C4-2B (cell line): ENCODE results near the gene USP32.

Source experiments
- H3K27ac ChIP-seq: fragments of 450-650 bp; 2 replicates; pipeline ENCODE4 v1.5.1; 2017
- ZFX ChIP-seq: fragments of 450-650 bp; IDR thresholded peaks from 2 replicates; pipeline ENCODE4 v1.6.1; 2017
- TF ChIP-seq, protein P1 (sequence below): fragments of 450-650 bp; conservative IDR thresholded peaks from 2 replicates; pipeline ENCODE4 v1.5.1; 2017; ENCODE audit warnings: mild to moderate bottlenecking

The USP32 gene

DNA sequence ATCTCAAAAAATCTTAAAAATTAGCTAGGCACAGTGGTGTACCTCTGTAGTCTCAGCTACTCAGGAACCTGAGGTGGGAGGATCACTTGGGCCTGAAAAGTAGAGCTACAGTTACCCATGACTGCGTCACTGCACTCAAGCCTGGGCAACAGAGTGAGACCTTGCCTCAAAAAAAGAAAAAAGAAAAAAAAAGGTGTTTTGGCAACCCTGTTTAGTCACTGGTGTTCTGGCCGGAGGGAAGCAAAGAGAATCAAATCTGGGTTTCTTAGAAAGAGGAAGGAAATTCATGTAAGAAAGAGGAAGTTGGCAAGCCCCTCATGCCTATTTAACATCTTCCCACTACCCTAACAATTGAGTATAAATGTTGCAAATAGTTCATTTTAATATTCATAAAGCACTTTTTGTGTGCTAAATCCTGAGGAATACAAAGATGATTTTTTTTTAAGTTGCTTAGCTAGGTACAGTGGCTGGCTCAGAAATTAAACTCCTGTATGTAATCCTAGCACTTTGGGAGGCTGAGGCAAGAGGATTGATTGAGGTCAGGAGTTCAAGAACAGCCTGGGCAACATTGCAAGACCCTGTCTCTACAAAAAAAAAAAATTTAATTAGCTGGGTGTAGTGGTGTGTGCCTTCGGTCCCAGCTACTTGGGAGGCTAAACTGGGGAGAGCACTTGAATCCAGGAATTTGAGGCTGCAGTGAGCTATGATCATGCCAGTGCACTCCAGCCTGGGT lies 6.5 kb upstream of the USP32 start:
- no peak overlapping the region for H3K27ac ChIP-seq
- TF ChIP-seq ZFX: no peak
- TF ChIP-seq, protein P1, sequence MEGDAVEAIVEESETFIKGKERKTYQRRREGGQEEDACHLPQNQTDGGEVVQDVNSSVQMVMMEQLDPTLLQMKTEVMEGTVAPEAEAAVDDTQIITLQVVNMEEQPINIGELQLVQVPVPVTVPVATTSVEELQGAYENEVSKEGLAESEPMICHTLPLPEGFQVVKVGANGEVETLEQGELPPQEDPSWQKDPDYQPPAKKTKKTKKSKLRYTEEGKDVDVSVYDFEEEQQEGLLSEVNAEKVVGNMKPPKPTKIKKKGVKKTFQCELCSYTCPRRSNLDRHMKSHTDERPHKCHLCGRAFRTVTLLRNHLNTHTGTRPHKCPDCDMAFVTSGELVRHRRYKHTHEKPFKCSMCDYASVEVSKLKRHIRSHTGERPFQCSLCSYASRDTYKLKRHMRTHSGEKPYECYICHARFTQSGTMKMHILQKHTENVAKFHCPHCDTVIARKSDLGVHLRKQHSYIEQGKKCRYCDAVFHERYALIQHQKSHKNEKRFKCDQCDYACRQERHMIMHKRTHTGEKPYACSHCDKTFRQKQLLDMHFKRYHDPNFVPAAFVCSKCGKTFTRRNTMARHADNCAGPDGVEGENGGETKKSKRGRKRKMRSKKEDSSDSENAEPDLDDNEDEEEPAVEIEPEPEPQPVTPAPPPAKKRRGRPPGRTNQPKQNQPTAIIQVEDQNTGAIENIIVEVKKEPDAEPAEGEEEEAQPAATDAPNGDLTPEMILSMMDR: no peak

DNA sequence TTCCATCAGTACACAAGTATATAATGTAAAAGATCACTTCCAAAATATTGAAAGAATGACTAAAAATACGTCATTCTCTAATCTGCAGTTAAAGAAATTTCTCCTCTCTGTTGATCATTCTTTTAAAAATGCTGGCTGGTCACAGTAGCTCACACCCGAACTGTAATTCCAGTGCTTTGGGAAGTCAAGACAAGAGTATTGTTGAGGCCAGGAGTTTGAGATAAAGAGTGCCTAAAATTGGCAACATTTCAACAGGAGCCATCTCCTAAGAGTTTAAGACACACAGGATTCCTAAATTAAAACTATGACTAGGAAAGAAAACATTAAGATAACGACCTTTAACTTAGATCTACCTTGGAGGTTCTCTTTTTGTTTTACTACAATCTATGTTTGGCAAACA lies 4.5 kb upstream of the USP32 start:
- no peak overlapping the region for H3K27ac ChIP-seq
- TF ChIP-seq ZFX: no peak
- TF ChIP-seq, protein P1: no peak

DNA sequence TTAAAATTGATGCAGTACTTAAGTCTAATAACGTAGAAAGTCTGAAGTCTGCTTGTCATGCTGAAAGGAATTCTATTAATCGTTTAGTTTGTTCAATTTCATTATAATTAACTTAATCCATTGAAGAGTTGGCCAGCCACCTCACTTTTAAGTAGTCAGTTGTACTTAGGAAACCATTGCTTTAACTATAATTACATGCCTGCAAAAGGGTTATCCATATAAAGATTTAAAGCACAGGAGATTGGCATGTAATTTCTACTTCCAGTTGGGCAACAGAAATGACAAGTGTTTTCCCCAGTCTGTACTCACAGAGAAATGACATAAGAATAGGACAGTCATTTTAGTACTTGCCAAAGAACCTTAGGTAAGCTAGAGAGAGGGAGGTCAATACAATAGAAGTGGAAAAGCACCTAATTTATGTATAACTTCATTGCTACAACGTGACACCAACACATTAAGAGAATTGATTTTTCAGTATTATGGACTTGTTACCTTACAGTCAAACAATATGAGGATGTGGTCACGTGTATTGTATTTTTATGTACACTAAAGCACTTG lies 3.7 kb upstream of the USP32 start:
- TF ChIP-seq, protein P1: no peak
- no peak for TF ChIP-seq ZFX
- H3K27ac ChIP-seq: no peak overlapping the region

DNA sequence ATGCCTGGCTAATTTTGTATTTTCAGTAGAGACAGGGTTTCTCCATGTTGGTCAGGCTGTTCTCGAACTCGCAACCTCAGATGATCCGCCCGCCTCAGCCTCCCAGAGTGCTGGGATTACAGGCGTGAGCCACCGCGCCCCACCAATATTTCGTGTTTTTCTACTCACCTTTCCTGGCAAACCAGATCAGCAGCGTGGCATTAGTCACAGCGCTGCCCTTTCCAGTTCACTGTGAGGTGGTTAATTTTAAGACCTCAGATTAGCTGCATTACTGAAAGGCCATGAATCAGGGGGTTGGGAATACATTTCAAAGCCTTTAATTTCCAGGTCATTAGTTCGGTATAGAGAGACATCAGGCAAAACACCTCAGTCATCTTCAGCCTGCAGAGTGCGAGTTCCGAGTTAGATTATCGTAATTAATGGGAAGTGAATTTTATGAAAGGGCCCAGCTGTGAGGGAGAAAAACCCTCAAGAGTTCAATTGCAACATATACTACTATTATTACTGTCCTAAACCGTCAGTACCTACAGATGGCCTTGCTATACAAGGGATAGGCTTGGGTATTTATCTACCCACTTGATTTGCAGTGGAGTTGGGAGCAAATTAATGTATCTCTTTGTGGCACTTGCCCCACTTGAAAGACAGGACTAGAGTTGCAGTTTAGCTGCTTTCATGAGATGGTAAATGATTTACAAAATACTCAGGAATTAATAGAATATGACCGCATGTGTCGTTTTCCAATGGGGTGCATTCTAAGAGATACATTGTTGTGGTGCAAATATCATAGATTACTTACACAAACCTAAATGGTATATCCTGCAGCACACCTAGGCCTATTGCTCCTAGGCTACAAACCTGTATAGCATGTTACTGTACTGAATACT lies 2.1 kb upstream of the USP32 start:
- TF ChIP-seq, protein P1: no peak
- TF ChIP-seq ZFX: no peak
- peak overlapping the region; percentile 99 for H3K27ac ChIP-seq

DNA sequence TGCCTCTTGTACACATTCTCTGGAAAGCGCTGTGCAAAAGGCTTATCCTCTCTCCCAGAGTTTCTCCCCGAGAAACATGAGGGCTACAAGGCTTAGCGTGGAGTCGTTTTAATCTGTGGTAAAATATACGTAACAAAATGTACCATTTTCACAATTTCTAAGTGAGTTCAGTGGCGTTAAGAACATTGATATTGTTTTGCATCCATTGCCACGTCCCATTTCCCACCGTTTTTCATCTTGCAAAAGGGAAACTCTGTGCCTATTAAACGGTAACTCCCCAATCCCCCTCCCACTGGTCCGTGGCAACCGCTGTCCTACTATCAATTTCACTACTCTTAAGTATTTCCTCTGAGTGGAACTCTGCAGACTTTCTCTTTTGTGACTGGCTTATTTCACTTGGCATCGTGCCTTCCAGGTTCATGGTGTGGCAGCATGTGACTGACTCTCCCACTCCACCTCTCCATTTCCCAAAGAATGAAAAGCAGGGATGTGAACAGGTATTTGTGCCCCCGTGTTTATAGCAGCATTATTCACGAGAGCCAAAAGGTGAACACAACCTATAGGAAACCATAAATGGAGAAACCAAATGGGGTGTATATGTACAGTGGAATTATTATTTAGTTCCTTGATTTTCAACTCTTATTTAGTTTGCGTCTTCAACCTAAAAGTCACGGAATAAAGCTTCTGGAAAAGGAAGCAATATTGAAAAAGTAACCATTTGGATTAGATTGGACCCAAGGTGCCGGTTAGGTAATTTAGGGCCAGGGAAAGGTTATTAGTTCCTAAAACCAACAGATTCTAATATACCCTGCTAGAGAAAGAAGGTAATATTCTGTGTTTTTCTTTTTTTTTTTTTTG lies 1.1 kb upstream of the USP32 start:
- TF ChIP-seq, protein P1: no peak
- no peak for TF ChIP-seq ZFX
- H3K27ac ChIP-seq: peak overlapping the region; percentile 99

DNA sequence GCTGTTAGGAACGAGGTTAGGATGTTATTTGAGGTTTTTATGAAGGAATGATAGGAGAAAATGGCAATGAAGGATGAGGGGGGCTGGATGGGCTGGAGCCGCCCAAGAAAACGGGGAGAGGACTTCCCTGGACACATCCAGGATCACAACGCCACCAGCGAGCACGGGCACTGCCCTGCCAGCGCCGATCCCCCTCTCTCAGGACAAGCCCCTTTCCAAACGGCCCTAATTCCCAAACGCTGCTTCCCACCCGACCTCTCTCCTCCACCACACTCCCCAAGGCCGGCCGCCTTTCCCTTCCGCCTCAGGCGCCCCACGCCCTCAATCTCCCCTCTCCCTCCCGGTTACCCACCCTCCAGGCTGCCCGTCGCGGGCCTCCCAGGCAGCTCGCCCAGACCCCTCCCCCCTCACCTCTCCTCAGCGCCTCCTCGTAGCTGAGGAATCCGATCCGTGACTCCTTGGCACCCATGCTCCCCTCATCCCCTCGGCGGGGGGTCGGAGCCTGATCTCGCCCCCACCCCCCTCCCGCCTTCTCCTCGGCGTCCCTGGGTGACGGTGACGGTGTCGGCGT lies 377 bp downstream of the USP32 start:
- H3K27ac ChIP-seq: peak overlapping the region; percentile 99
- TF ChIP-seq, protein P1: no peak
- TF ChIP-seq ZFX: no peak
